Skeletal muscle cell (primary cell): ENCODE data around the gene FAF2.

Experiments
- DNase-seq: peaks from one replicate; pipeline ENCODE4 v3.0.0-alpha.2; 2010; ENCODE audit warnings: low read depth
- H3K4me3 ChIP-seq: 2 replicates; pipeline ENCODE4 v1.5.1; 2011; ENCODE audit warnings: low read depth, mild to moderate bottlenecking, control low read depth, low read length, moderate library complexity

The FAF2 gene

DNA sequence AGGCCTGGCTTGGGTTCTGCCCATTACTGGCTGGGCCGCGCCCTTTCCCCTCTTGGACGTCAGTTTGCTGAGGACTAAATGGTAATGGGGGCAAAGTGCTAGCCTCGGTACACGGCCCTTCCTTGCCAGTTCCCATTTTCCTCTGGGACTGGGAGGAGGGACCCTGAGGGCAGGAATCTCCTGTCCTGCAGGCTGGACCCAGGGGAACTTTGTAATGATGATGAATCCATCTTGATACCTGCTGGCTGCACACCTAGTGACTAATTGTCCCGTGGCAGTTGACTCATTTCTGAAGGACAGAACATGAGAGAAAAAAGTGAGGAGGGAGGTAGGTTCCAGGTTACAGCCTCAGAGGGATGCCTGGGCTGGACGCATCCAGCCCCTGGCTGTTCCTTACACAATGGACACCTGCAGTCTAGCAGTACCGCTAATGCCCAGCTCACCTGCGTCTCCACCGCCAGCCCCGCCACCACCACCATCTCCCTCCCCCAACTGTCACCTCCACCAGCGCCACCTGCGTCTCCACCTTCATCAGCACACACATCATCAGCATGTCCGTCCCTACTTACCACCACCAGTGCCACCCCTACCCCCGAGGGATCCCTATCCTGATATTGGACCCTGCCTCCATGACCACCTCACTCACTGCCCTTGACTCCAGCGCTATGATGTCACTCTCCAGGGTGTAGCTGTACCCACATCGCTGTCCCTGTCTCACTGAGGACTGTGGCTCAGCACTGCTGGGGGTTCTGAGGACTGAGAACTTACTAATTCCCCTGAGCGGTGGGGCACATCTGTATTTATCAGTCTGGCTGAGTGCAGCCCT, 105.3 kb downstream of the FAF2 start:
- no peak overlapping the region for H3K4me3 ChIP-seq
- DNase-seq = no peak

DNA sequence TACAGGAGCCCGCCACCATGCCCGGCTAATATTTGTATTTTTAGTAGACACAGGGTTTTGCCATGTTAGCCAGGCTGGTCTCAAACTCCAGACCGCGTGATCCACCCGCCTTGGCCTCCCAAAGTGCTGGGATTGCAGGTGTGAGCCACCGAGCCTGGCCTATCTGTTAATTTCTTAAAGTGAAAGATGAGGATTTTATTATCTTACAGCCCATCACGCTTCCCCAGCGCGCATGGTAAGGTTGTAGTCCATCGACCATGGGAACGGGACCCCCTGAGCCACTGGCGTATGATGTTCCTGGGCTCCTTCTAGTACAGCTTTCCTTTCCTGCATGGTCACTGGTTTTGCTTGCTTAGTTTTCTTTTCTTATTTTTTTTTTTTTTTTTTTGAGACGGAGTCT, 109.7 kb downstream of the FAF2 start:
- no peak overlapping the region for H3K4me3 ChIP-seq
- DNase-seq = no peak
